OCI-LY7 (cell line): ENCODE data around the gene NOL3. TPM values are rescaled to one million over a fixed set of nuclear protein-coding genes. Genes with fewer than 3 reads are reported as not detected.

Source experiments
- BruUV-seq: library from RNA; stranded (reverse); fragments of 400-500 nt; replicated peaks from 2 replicates; lab custom pipeline; 2021; lab: Mats Ljungman, UMichigan
- CTCF ChIA-PET: fragments of 300-600 bp; sonication (Branson Sonifier 250); formaldehyde crosslinking; loops from one replicate; lab custom pipeline; 2022; ENCODE audit warnings: antibody characterized with exemption; ENCODE audit not compliant: unreplicated experiment; lab: Charles Lee
- POLR2A ChIA-PET: fragments of 300-600 bp; sonication (Branson Sonifier 250); formaldehyde crosslinking; loops from one replicate; lab custom pipeline; 2022; ENCODE audit warnings: antibody characterized with exemption; lab: Charles Lee
- DNase-seq: peaks from one replicate; pipeline ENCODE4 v3.0.0-alpha.2; 2015; ENCODE audit warnings: low spot score
- H2AFZ ChIP-seq: fragments of 200-600 bp; sonication (generic), shearing (Covaris generic); 2 replicates; pipeline ENCODE4 v1.6.1; 2014; ENCODE audit warnings: mild to moderate bottlenecking, antibody characterized with exemption, low read length, moderate library complexity
- H3K27ac ChIP-seq: fragments of 200-600 bp; sonication (generic); 2 replicates; pipeline ENCODE4 v1.5.1; 2014; ENCODE audit warnings: mixed run types, low read depth, mild to moderate bottlenecking, moderate library complexity, low read length, inconsistent platforms; ENCODE audit not compliant: poor library complexity, severe bottlenecking
- H3K36me3 ChIP-seq: fragments of 200-600 bp; sonication (generic); 2 replicates; pipeline ENCODE4 v1.6.1; 2014; ENCODE audit warnings: mild to moderate bottlenecking, antibody characterized with exemption, low read length, moderate library complexity, mixed read lengths; ENCODE audit not compliant: insufficient read depth
- H3K4me1 ChIP-seq: fragments of 200-600 bp; sonication (generic); 2 replicates; pipeline ENCODE4 v1.5.1; 2014; ENCODE audit warnings: mild to moderate bottlenecking, low read length; ENCODE audit not compliant: insufficient read depth, poor library complexity, severe bottlenecking
- H3K4me2 ChIP-seq: fragments of 200-600 bp; sonication (generic); 2 replicates; pipeline ENCODE4 v1.6.1; 2014; ENCODE audit warnings: mild to moderate bottlenecking, low read length
- H3K4me3 ChIP-seq: fragments of 200-600 bp; sonication (generic); 2 replicates; pipeline ENCODE4 v1.5.1; 2014; ENCODE audit warnings: mild to moderate bottlenecking, low read depth, low read length; ENCODE audit not compliant: poor library complexity, severe bottlenecking
- H3K79me2 ChIP-seq: fragments of 200-600 bp; sonication (generic); 2 replicates; pipeline ENCODE4 v1.6.1; 2016; ENCODE audit warnings: low read depth, mild to moderate bottlenecking, low read length, moderate library complexity, mixed read lengths; ENCODE audit not compliant: insufficient read depth
- H3K9me2 ChIP-seq: fragments of 200-600 bp; sonication (generic); 2 replicates; pipeline ENCODE4 v1.6.1; 2016; ENCODE audit warnings: mild to moderate bottlenecking, low read length, mixed read lengths; ENCODE audit not compliant: insufficient read depth
- H3K9me3 ChIP-seq: fragments of 200-600 bp; sonication (generic); 2 replicates; pipeline ENCODE4 v1.6.1; 2014; ENCODE audit warnings: mild to moderate bottlenecking, mixed run types, low read length, mixed read lengths
- H4K20me1 ChIP-seq: fragments of 200-600 bp; sonication (generic); 2 replicates; pipeline ENCODE4 v1.6.1; 2014; ENCODE audit warnings: mild to moderate bottlenecking, antibody characterized with exemption, low read length, moderate library complexity, mixed read lengths; ENCODE audit not compliant: insufficient read depth
- CTCF ChIP-seq: fragments of 200-600 bp; sonication (generic); conservative IDR thresholded peaks from 2 replicates; pipeline ENCODE4 v1.5.1; 2014; ENCODE audit warnings: mild to moderate bottlenecking, antibody characterized with exemption, low read length, moderate library complexity, mixed read lengths
- EZH2phosphoT487 ChIP-seq: fragments of 200-600 bp; sonication (generic); IDR thresholded peaks from 2 replicates; pipeline ENCODE4 v1.6.1; 2018; ENCODE audit warnings: low read depth, borderline replicate concordance, mild to moderate bottlenecking, mixed run types, antibody characterized with exemption, low read length, moderate library complexity, mixed read lengths
- intact Hi-C: fragments of 100-400 bp; cut with micrococcal nuclease; formaldehyde crosslinking; loops from one replicate; pipeline ENCODE4 v1.10.0; 2022; ENCODE audit not compliant: unreplicated experiment
- total RNA-seq, 2 experiments: library from RNA; depleted of rRNA in 1 of 2; stranded (reverse); fragments of >200 nt in 1 of 2; shearing (Covaris generic) in 1 of 2; gene quantifications; 2 replicates each; pipeline ENCODE4 v1.2.3, GENCODE V29; 2014 to 2022

NOL3 gene
- total RNA-seq, 2 experiments from 2014 or later: 2.2 to 4.4 TPM

- no peak overlapping the region for H2AFZ ChIP-seq
- H3K4me1 ChIP-seq: peaks cover 21% of the 10 kb centered on the region
- TF ChIP-seq CTCF (no peak), EZH2phosphoT487 (no peak)
- intact Hi-C loops: loop anchor here (10.0 kb wide), 1 partner anchor 174 kb away; no protein-coding TSS in a partner anchor
- BruUV-seq: no TSS peak
- peaks cover 16% of the 10 kb centered on the region; the same call in 1 of the 2 replicates for H3K36me3 ChIP-seq
- no peaks in the 10 kb centered on the region for H3K9me3 ChIP-seq
- no peak overlapping the region for H3K4me2 ChIP-seq
- H4K20me1 ChIP-seq: peaks cover 8% of the 10 kb centered on the region; the same call in 1 of the 2 replicates
- DNase-seq: no peak
- POLR2A ChIA-PET: interaction anchor here (1.6 kb wide), 1 partner anchor 14 kb away, joined by 3 read pairs; no protein-coding TSS in a partner anchor
- no peak overlapping the region for H3K27ac ChIP-seq
- H3K79me2 ChIP-seq: peaks cover 18% of the 10 kb centered on the region
- H3K4me3 ChIP-seq: no peak overlapping the region
- CTCF ChIA-PET: no interaction called here
- H3K9me2 ChIP-seq: no peaks in the 10 kb centered on the region
Measured at GRCh38 chr16:67188798-67189197, 18.5 kb downstream of the NOL3 start.

- Histone ChIP-seq H3K9me2 (no peaks in the 10 kb centered on the region), H2AFZ (no peak within 1 kb of the TSS), H4K20me1 (peaks cover 9% of the 10 kb centered on the region; the same call in 1 of the 2 replicates), H3K27ac (no peak within 1 kb of the TSS), H3K4me1 (peaks cover 19% of the 10 kb centered on the region), H3K9me3 (no peaks in the 10 kb centered on the region), H3K79me2 (peaks cover 22% of the 10 kb centered on the region), H3K4me3 (no peak within 1 kb of the TSS), H3K36me3 (peaks cover 29% of the 10 kb centered on the region), H3K4me2 (no peak within 1 kb of the TSS)
- no peak for DNase-seq
- TF ChIP-seq CTCF (no peak), EZH2phosphoT487 (no peak)
- ChIA-PET CTCF (no interaction called here), POLR2A (no interaction called here)
- intact Hi-C loops: no loop called here
- no TSS peak for BruUV-seq
Measured at GRCh38 chr16:67190041-67190440, 19.7 kb downstream of the NOL3 start, which contains the start of gene EXOC3L1. Gene EXOC3L1 (minus strand): TSS chr16:67190136. CDS start chr16:67189676, 460 bp downstream.
